Common myeloid progenitor, CD34-positive (primary cell): ENCODE data around the gene MYO5C.

Experiments used
- CTCF ChIA-PET: fragments of 350-600 bp; sonication (Branson Sonifier 250); formaldehyde crosslinking; loops from one replicate; lab custom pipeline; 2021; ENCODE audit warnings: antibody characterized with exemption; lab: Charles Lee
- POLR2A ChIA-PET: fragments of 350-600 bp; sonication (Branson Sonifier 250); formaldehyde crosslinking; loops from one replicate; lab custom pipeline; 2021; ENCODE audit warnings: antibody characterized with exemption; lab: Charles Lee
- DNase-seq, 3 donors: peaks; one replicate each; pipeline versions ENCODE4 v3.0.0 to v3.0.0-alpha.2; 2013
- H3K27ac ChIP-seq, 2 experiments: 1 replicate in 1 of 2; 2 replicates in 1 of 2; pipeline ENCODE4 v1.7.0; 2013; ENCODE audit warnings: inconsistent platforms in 2 of 2, low read length in 2 of 2, mild to moderate bottlenecking in 2 of 2, low read depth in 1 of 2, moderate library complexity in 1 of 2; ENCODE audit not compliant: severe bottlenecking in 2 of 2, insufficient read depth in 1 of 2, poor library complexity in 1 of 2
- H3K27me3 ChIP-seq, 5 experiments: replicated peaks in 2 of 5; 1 replicate in 3 of 5; 2 replicates in 2 of 5; pipeline versions ENCODE4 v1.6.1 to v1.7.0; 2013; ENCODE audit warnings: low read length in 4 of 5, mild to moderate bottlenecking in 2 of 5, moderate library complexity in 2 of 5, inconsistent platforms in 1 of 5; ENCODE audit not compliant: insufficient read depth in 5 of 5, control insufficient read depth in 4 of 5
- H3K36me3 ChIP-seq, 4 experiments: 1 replicate in 2 of 4; 2 replicates in 2 of 4; pipeline versions ENCODE4 v1.6.1 to v1.7.0; 2013; ENCODE audit warnings: low read length in 3 of 4, control low read depth in 1 of 4, mild to moderate bottlenecking in 1 of 4; ENCODE audit not compliant: control insufficient read depth in 4 of 4, insufficient read depth in 4 of 4
- H3K4me1 ChIP-seq, 4 experiments: 1 replicate in 3 of 4; 2 replicates in 1 of 4; pipeline versions ENCODE4 v1.6.1 to v1.7.1; 2013; ENCODE audit warnings: low read length in 3 of 4, mild to moderate bottlenecking in 3 of 4, control low read depth in 1 of 4, inconsistent platforms in 1 of 4, moderate library complexity in 1 of 4; ENCODE audit not compliant: control insufficient read depth in 4 of 4, insufficient read depth in 4 of 4; ENCODE audit errors: control extremely low read depth in 1 of 4
- H3K4me3 ChIP-seq, 7 experiments: 1 replicate in 4 of 7; 2 replicates in 3 of 7; pipeline versions ENCODE4 v1.5.1 to v1.7.0; 2013; ENCODE audit warnings: mild to moderate bottlenecking in 7 of 7, low read length in 6 of 7, moderate library complexity in 6 of 7, inconsistent platforms in 2 of 7, low read depth in 2 of 7, control low read depth in 1 of 7; ENCODE audit not compliant: insufficient read depth in 4 of 7, control insufficient read depth in 1 of 7; ENCODE audit errors: extremely low read depth in 1 of 7
- H3K9me3 ChIP-seq, 5 experiments: 1 replicate in 4 of 5; 2 replicates in 1 of 5; pipeline versions ENCODE4 v1.6.1 to v1.7.1; 2013; ENCODE audit warnings: low read length in 4 of 5, mild to moderate bottlenecking in 2 of 5, inconsistent platforms in 1 of 5, low read depth in 1 of 5, moderate library complexity in 1 of 5; ENCODE audit not compliant: control insufficient read depth in 4 of 5, insufficient read depth in 2 of 5; ENCODE audit errors: control extremely low read depth in 1 of 5
- WGBS: methylation state at CpG from one replicate; pipeline ENCODE4 v1.1.5; 2013; ENCODE audit not compliant: insufficient coverage; 5-methylcytosine and 5-hydroxymethylcytosine counted together

MYO5C gene

DNA sequence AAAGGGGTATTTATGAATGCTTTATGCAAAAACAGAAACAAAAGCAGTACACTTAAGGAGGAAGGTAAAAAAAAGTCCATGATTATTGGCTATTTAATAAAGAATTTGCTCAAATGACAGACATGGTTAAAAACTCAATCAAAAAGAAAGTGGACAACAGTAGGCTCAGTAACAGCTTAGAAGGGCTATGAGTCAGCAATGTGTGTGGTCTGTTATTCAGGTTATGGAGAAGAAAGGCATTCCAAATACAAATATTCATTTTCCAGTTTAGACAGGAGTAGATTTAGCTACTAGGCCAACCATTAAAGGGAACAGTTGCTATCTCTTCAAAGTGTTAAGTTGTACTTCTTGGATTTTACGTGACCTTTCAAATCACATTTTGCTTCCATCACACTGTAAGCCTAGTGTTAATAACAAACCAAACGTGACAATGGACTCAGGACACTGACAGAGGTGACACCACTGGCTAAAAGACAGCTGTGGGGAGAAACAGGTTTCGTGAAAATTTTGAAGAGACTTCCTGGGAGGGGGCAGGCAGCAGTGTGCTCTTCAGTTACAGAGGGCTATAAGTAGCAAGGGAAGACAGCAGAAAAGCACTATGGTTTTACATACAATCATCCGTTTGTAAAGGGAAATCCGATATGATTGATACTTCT, 41.7 kb upstream of the MYO5C start:
- Histone ChIP-seq H3K27me3 (no peaks in the 10 kb centered on the region), H3K4me3 (no peak overlapping the region), H3K9me3 (no peaks in the 10 kb centered on the region), H3K36me3 (peaks cover 4 to 12% (median 7%) of the 10 kb centered on the region in 4 experiments), H3K4me1 (no peaks in the 10 kb centered on the region), H3K27ac (no peak overlapping the region)
- CTCF ChIA-PET = interaction anchor here (1.7 kb wide), 1 partner anchor 126 kb away, joined by 5 read pairs; no protein-coding TSS in a partner anchor
- POLR2A ChIA-PET = no interaction called here
- peak in 2 of 3 donors; percentile 3 to 7 for DNase-seq
- WGBS = 82% methylated on average over 3 of the region's 5 CpGs

DNA sequence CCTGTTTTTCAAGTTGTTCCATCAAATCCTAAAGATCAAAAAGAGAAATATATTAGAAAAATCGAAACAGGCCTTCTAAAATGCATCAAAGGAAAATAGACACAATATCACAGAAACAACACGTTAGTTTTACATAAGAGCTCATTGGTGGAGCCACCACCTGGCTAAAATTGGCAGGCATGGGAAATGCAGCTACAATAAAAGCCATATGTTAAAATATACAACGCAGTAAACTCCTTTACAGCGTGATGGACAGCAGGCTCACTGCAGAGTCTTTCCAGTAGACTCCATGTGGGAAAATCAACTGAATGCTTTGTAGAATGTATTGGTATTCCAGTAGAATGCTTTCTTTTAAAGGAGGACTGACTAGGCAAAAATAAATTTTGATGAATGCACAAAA, 40.9 kb upstream of the MYO5C start:
- Histone ChIP-seq H3K4me1 (peaks cover 0 to 6% (median 3%) of the 10 kb centered on the region in 4 experiments), H3K9me3 (no peaks in the 10 kb centered on the region), H3K36me3 (peaks cover 4 to 12% (median 7%) of the 10 kb centered on the region in 4 experiments), H3K4me3 (no peak overlapping the region), H3K27ac (no peak overlapping the region), H3K27me3 (no peaks in the 10 kb centered on the region)
- POLR2A ChIA-PET = no interaction called here
- 77% methylated on average over 2 of the region's 4 CpGs for WGBS
- CTCF ChIA-PET = interaction anchor here (1.7 kb wide), 1 partner anchor 127 kb away, joined by 5 read pairs; no protein-coding TSS in a partner anchor
- DNase-seq = peak; percentile 2 to 28 (median 23)

DNA sequence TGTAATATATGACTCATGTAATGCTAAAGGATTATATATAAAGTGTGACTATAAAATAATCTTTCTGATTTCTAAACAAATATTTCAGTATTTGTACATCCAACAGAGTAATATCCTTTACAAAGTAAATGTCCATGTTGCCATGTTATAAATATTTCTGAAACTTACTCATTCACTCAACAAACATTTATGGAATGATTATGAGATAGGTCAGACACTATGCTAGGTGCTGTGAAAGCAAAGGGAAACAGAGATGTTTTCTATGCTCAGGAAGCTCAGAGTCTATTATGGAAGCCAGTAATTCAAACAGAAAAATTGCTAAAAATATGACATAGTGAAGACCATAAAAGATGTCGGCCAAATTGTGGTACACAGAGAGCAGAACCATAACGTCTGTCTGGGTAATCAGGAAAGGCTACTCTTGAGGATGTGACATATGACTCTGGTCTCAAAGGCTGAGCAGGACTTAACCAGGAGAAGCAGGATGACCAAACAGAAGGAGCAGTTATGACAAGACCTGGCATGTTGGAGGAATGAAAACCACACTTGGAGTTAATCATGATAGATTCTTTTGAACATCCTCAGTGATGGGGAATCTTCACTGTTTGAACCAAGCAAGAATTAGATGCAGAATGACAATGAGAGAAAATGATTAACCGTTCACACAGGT, 39.0 kb upstream of the MYO5C start:
- 97% methylated on average over 3 of the region's 3 CpGs for WGBS
- H3K27me3 ChIP-seq = no peaks in the 10 kb centered on the region
- H3K36me3 ChIP-seq = peaks cover 1 to 9% (median 7%) of the 10 kb centered on the region in 4 experiments
- CTCF ChIA-PET = interaction anchor here (1.2 to 1.5 kb wide), 2 partner anchors 14 to 129 kb away, joined by 3 to 5 read pairs; no protein-coding TSS in a partner anchor
- no peaks in the 10 kb centered on the region for H3K9me3 ChIP-seq
- H3K4me3 ChIP-seq = no peak overlapping the region
- H3K27ac ChIP-seq = no peak overlapping the region
- DNase-seq = no peak
- POLR2A ChIA-PET = no interaction called here
- peaks cover 0 to 10% (median 7%) of the 10 kb centered on the region in 4 experiments for H3K4me1 ChIP-seq

DNA sequence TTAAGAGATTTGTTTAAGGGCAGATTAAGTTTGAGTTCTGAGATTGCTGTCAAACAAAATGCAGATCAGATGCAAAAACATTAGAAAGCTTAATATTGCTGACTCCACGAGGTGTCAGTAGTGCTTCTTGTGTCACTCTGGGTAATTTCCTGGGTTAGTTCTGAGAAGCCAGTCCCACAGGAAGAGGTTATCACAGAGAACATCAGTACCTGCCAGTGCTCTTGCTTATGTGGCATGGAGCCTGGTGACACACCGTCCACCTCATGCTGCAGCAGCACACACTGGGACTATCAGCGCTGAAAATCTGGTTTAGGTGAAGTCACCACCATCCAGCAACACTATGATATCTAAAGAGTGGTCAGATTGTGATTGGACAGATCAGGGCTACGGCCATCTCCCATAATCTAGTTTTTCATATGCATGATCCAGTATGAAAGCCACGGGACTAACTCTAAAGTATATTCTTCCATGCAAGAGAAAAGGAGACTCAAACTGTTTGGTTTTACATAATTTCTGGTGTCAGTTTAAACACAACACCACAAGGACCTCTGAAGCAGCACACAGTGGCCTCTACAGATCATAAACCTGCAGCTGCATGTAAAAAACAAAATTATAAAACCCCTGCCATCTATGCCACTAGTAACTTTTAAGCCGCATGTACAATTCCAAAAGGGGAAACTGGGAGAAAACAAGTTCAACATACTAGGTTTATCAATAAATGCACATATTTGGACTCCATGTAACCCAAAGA, 36.1 kb upstream of the MYO5C start:
- peak; percentile 67 to 82 (median 81) for DNase-seq
- Histone ChIP-seq H3K27me3 (no peaks in the 10 kb centered on the region), H3K27ac (no peak overlapping the region), H3K4me1 (peaks cover 0 to 10% (median 7%) of the 10 kb centered on the region in 4 experiments), H3K36me3 (peaks cover 3 to 21% (median 10%) of the 10 kb centered on the region in 4 experiments), H3K4me3 (peak overlapping the region in 2 of 7 experiments; percentile 5 to 39), H3K9me3 (no peaks in the 10 kb centered on the region)
- WGBS = 19% methylated on average over 4 of the region's 6 CpGs
- ChIA-PET CTCF (interaction anchor here (0.7 to 2.4 kb wide), 18 partner anchors 12 to 404 kb away, joined by 3 to 19 read pairs (median 4); no protein-coding TSS in a partner anchor), POLR2A (interaction anchor here (0.5 kb wide), 1 partner anchor 9 kb away, joined by 8 read pairs; no protein-coding TSS in a partner anchor)

DNA sequence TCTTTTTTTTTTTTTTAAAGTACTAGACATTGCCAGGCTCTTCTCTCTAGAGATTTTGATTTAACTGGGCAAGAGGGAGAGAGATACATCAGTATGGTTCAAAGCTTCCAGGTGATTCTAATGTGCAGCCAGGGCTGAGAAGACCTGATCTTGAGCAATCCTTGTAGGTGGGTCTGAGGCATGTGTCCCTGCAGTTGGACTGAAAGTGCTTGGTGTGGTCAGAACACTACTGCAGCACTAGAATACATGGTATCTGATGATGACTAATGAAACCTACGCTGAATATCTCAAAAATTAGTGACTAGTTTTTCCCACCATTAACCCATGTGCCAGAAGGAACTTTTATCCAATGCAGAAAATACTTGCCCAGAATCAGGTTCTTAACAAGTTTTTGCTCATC, 34.4 kb upstream of the MYO5C start:
- Histone ChIP-seq H3K27me3 (no peaks in the 10 kb centered on the region), H3K9me3 (no peaks in the 10 kb centered on the region), H3K4me1 (peaks cover 0 to 10% (median 7%) of the 10 kb centered on the region in 4 experiments), H3K36me3 (peaks cover 3 to 27% (median 14%) of the 10 kb centered on the region in 4 experiments), H3K4me3 (no peak overlapping the region), H3K27ac (no peak overlapping the region)
- 100% methylated on average over 1 of the region's 1 CpG for WGBS
- POLR2A ChIA-PET = no interaction called here
- CTCF ChIA-PET = no interaction called here
- DNase-seq = no peak

DNA sequence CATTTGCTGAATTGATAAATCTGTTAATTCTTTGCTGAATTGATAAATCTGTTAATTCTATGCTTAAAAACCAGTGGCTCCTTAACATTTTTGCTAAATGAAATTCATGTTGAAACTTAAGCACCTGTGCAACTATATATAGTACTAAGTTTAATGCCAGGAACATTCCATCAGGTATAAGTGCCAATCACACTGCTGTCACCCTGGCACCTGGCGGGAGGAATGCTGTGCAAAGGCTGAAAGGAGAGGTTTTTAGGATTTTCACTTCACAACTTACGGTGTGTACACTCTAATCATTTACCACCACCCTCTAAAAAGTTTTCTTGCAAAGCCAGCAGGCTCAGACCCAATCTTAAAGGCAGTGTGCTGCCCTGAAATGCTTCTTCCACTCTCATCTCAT, 33.5 kb upstream of the MYO5C start:
- DNase-seq = no peak
- CTCF ChIA-PET = interaction anchor here (0.5 to 1.3 kb wide), 2 partner anchors 124 to 135 kb away, joined by 3 read pairs; no protein-coding TSS in a partner anchor
- Histone ChIP-seq H3K27ac (no peak overlapping the region), H3K4me3 (no peak overlapping the region), H3K9me3 (no peaks in the 10 kb centered on the region), H3K27me3 (no peaks in the 10 kb centered on the region), H3K4me1 (peaks cover 0 to 10% (median 7%) of the 10 kb centered on the region in 4 experiments), H3K36me3 (peaks cover 3 to 26% (median 14%) of the 10 kb centered on the region in 4 experiments)
- POLR2A ChIA-PET = no interaction called here
- WGBS = 100% methylated on average over 2 of the region's 2 CpGs
